Measurements from ENCODE around the gene MANF. TPM values are rescaled to one million over a fixed set of nuclear protein-coding genes. Genes with fewer than 3 reads are reported as not detected.
A peak's percentile ranks its signal among the peaks of the same experiment; 100 is the strongest.

MANF gene
- total RNA-seq, 2 experiments from 2014 or later, result 107 to 131 TPM

- ChIA-PET POLR2A (no interaction called here), CTCF (interaction anchor here (1.2 to 1.4 kb wide), 2 partner anchors 10 to 12 kb away, joined by 7 to 8 read pairs; no protein-coding TSS in a partner anchor)
- no peak overlapping the region for H3K4me3 Mint-ChIP-seq
- H3K27ac Mint-ChIP-seq, result no peak overlapping the region
- H3K4me1 Mint-ChIP-seq, result no peaks in the 10 kb centered on the region
- peaks cover 36% of the 10 kb centered on the region for H3K36me3 Mint-ChIP-seq (ENCODE audit: low read depth)
- no peaks in the 10 kb centered on the region for H3K9me3 Mint-ChIP-seq
- DNase-seq, result no peak
- no peaks in the 10 kb centered on the region for H3K27me3 Mint-ChIP-seq
Observed at GRCh38 chr3:51429138-51429537, 44.0 kb downstream of the MANF start.

GRCh38 chr3:51434110-51434509 lies 49.0 kb downstream of the MANF start:
- POLR2A ChIA-PET, result no interaction called here

GRCh38 chr3:51434746-51435327 lies 49.7 kb downstream of the MANF start:
- ChIA-PET POLR2A (interaction anchor here (0.5 to 0.6 kb wide), 2 partner anchors 103 to 834 kb away, joined by 3 read pairs; no protein-coding TSS in a partner anchor), CTCF (interaction anchor here (0.7 to 1.6 kb wide), 10 partner anchors 9 to 235 kb away, joined by 3 to 8 read pairs (median 4); no protein-coding TSS in a partner anchor)
- Mint-ChIP-seq H3K27ac (peak overlapping the region; percentile 14), H3K4me3 (no peak overlapping the region), H3K9me3 (no peaks in the 10 kb centered on the region), H3K36me3 (ENCODE audit: low read depth) (peaks cover 25% of the 10 kb centered on the region), H3K27me3 (no peaks in the 10 kb centered on the region), H3K4me1 (peaks cover 3% of the 10 kb centered on the region)
- peak; percentile 61 for DNase-seq

More at GRCh38 chr3:51434110-51434509, 49.0 kb downstream of the MANF start:
- peaks cover 30% of the 10 kb centered on the region for H3K36me3 Mint-ChIP-seq (ENCODE audit: low read depth)
- DNase-seq, result no peak
- peaks cover 3% of the 10 kb centered on the region for H3K4me1 Mint-ChIP-seq
- CTCF ChIA-PET, result interaction anchor here (0.6 to 1.6 kb wide), 9 partner anchors 9 to 873 kb away, joined by 3 to 8 read pairs (median 5); no protein-coding TSS in a partner anchor
- H3K27me3 Mint-ChIP-seq, result no peaks in the 10 kb centered on the region
- H3K9me3 Mint-ChIP-seq, result no peaks in the 10 kb centered on the region
- H3K27ac Mint-ChIP-seq, result no peak overlapping the region
- no peak overlapping the region for H3K4me3 Mint-ChIP-seq

- no peaks in the 10 kb centered on the region for H3K9me3 Mint-ChIP-seq
- ChIA-PET POLR2A (no interaction called here), CTCF (interaction anchor here (1.1 kb wide), 1 partner anchor 821 kb away, joined by 5 read pairs; no protein-coding TSS in a partner anchor)
- H3K27ac Mint-ChIP-seq, result no peak overlapping the region
- H3K4me3 Mint-ChIP-seq, result no peak overlapping the region
- peaks cover 35% of the 10 kb centered on the region for H3K36me3 Mint-ChIP-seq (ENCODE audit: low read depth)
- H3K27me3 Mint-ChIP-seq, result no peaks in the 10 kb centered on the region
- peaks cover 11% of the 10 kb centered on the region for H3K4me1 Mint-ChIP-seq
- DNase-seq, result no peak
Observed at GRCh38 chr3:51436998-51437639, 52.0 kb downstream of the MANF start.

Other genes with a start within 250 kb of the MANF start
- gene RBM15B, start 6.0 kb downstream of the MANF start, total RNA-seq, result 10 to 100 TPM; 29.0 to 29.8 TPM
- 10 to 100 TPM; 35.4 to 37.3 TPM for gene DCAF1, start 114.7 kb downstream of the MANF start, total RNA-seq
- 10 to 100 TPM; 30.0 to 31.0 TPM for gene RAD54L2, start 153.4 kb downstream of the MANF start, total RNA-seq

All from activated CD4-positive, alpha-beta T cell treated with anti-CD3 and anti-CD28 coated beads, Interleukin-2, amount 10 ng/mL, durations not matched to agents 7 days and 5 days (primary cell).